GM12878 (cell line): ENCODE results near the gene GADL1. TPM values are rescaled to one million over a fixed set of nuclear protein-coding genes. Genes with fewer than 3 reads are reported as not detected.

Experiments used
- ATAC-seq: fragments of 200-7000 bp; cut with Tn5 transposase; 3 replicates; pipeline ENCODE4 v1.9.1; 2020; ENCODE audit warnings: mild to moderate bottlenecking, moderate library complexity
- BruUV-seq: library from RNA; stranded (reverse); fragments of 400-500 nt; replicated peaks from 2 replicates; lab custom pipeline; 2021; lab: Mats Ljungman, UMichigan
- CTCF ChIA-PET: fragments of 300-600 bp; sonication (Branson Sonifier 250); formaldehyde crosslinking; extraction: SDS; loops from one replicate; lab custom pipeline; 2021; ENCODE audit warnings: inconsistent platforms; lab: Yijun Ruan, JAX
- POLR2A ChIA-PET: fragments of 350-600 bp; formaldehyde crosslinking; extraction: SDS; loops from one replicate; lab custom pipeline; 2021; ENCODE audit warnings: inconsistent platforms; lab: Charles Lee
- RAD21 ChIA-PET: fragments of 300-600 bp; sonication (Branson Sonifier 250); formaldehyde crosslinking; loops from one replicate; lab custom pipeline; 2023; ENCODE audit warnings: antibody characterized with exemption; ENCODE audit not compliant: unreplicated experiment; lab: Charles Lee
- SMC1A ChIA-PET: fragments of 300-600 bp; sonication (Branson Sonifier 250); formaldehyde crosslinking; loops from one replicate; lab custom pipeline; 2023; ENCODE audit not compliant: unreplicated experiment, uncharacterized antibody; lab: Charles Lee
- DNase-seq: peaks from one replicate; pipeline ENCODE4 v3.0.0-alpha.2; 2011; ENCODE audit warnings: low read depth, low spot score
- FAIRE-seq: peaks from 3 replicates; lab custom pipeline; 2011; peaks lifted over from hg19 to GRCh38; lab: Jason Lieb, UNC
- H2AFZ ChIP-seq: 2 replicates; pipeline ENCODE4 v1.6.0; 2011; ENCODE audit warnings: low read depth, low read length, control low read depth; ENCODE audit not compliant: control insufficient read depth
- H3K27ac ChIP-seq: 2 replicates; pipeline ENCODE4 v1.5.1; 2011; ENCODE audit warnings: control low read depth; ENCODE audit not compliant: control insufficient read depth, insufficient read depth
- H3K27me3 ChIP-seq, 2 experiments: replicated peaks in 1 of 2; 2 replicates each; pipeline versions ENCODE4 v1.6.0 to v1.6.1; 2011; ENCODE audit warnings: low read length in 1 of 2; ENCODE audit not compliant: control insufficient read depth in 2 of 2, insufficient read depth in 2 of 2
- H3K36me3 ChIP-seq, 2 experiments: 2 replicates each; pipeline ENCODE4 v1.5.1; 2011; ENCODE audit warnings: low read length in 1 of 2; ENCODE audit not compliant: control insufficient read depth in 2 of 2, insufficient read depth in 2 of 2
- H3K4me1 ChIP-seq: 2 replicates; pipeline ENCODE4 v1.6.1; 2011; ENCODE audit warnings: mild to moderate bottlenecking, low read length, moderate library complexity, mixed read lengths; ENCODE audit not compliant: control insufficient read depth, insufficient read depth
- H3K4me2 ChIP-seq: 2 replicates; pipeline ENCODE4 v1.6.0; 2011; ENCODE audit warnings: control low read depth; ENCODE audit not compliant: control insufficient read depth, insufficient read depth
- H3K4me3 ChIP-seq: fragments of 200-600 bp; sonication (generic); 2 replicates; pipeline ENCODE4 v1.5.1; 2016
- H3K79me2 ChIP-seq: 2 replicates; pipeline ENCODE4 v1.6.0; 2011; ENCODE audit warnings: low read length; ENCODE audit not compliant: control insufficient read depth, insufficient read depth
- H3K9ac ChIP-seq: 2 replicates; pipeline ENCODE4 v1.8.0; 2011; ENCODE audit warnings: low read length, control low read depth, mixed read lengths; ENCODE audit not compliant: control insufficient read depth, insufficient read depth
- H3K9me3 ChIP-seq: replicated peaks from 3 replicates; pipeline ENCODE4 v1.5.1; 2011; ENCODE audit warnings: mild to moderate bottlenecking, low read length; ENCODE audit not compliant: control insufficient read depth, insufficient read depth
- H4K20me1 ChIP-seq: 2 replicates; pipeline ENCODE4 v1.6.0; 2011; ENCODE audit not compliant: control insufficient read depth, insufficient read depth
- ATF7 ChIP-seq: fragments of 450-650 bp; IDR thresholded peaks from 2 replicates; pipeline ENCODE4 v1.6.1; 2016; ENCODE audit warnings: low read depth, mild to moderate bottlenecking
- BRCA1 ChIP-seq: IDR thresholded peaks from 2 replicates; pipeline ENCODE4 v1.6.1; 2011; ENCODE audit warnings: low read depth, low read length, improper control_type of control experiment
- CBX5 ChIP-seq: sonication (generic); IDR thresholded peaks from 2 replicates; pipeline ENCODE4 v1.6.1; 2016; ENCODE audit warnings: low read depth, moderate library complexity, mild to moderate bottlenecking, inconsistent platforms
- CHD4 ChIP-seq: fragments of 200-600 bp; sonication (generic); IDR thresholded peaks from 2 replicates; pipeline ENCODE4 v1.6.1; 2016; ENCODE audit warnings: mild to moderate bottlenecking
- CTCF ChIP-seq, 3 experiments: IDR thresholded peaks in 2 of 3; conservative IDR thresholded peaks in 1 of 3; 2 replicates each; pipeline ENCODE4 v1.5.1; 2011; ENCODE audit warnings: low read depth in 3 of 3, low read length in 3 of 3, mild to moderate bottlenecking in 3 of 3, control low read depth in 2 of 3, moderate library complexity in 2 of 3, inconsistent platforms in 1 of 3, mixed read lengths in 1 of 3; ENCODE audit not compliant: control insufficient read depth in 2 of 3, insufficient read depth in 1 of 3; ENCODE audit errors: extremely low read depth in 1 of 3
- EED ChIP-seq: sonication (generic); IDR thresholded peaks from 2 replicates; pipeline ENCODE4 v1.6.1; 2016; ENCODE audit warnings: antibody characterized with exemption, low read depth
- IRF3 ChIP-seq: fragments of 450-650 bp; IDR thresholded peaks from 2 replicates; pipeline ENCODE4 v1.6.1; 2014; ENCODE audit warnings: mild to moderate bottlenecking
- KAT2A ChIP-seq: conservative IDR thresholded peaks from 2 replicates; pipeline ENCODE4 v1.6.1; 2011; ENCODE audit warnings: low read depth, low read length; ENCODE audit not compliant: control insufficient read depth
- KLF5 ChIP-seq: fragments of 450-650 bp; IDR thresholded peaks from 2 replicates; pipeline ENCODE4 v1.6.1; 2014; ENCODE audit warnings: mild to moderate bottlenecking; ENCODE audit not compliant: partially characterized antibody
- MLLT1 ChIP-seq: fragments of 450-650 bp; IDR thresholded peaks from 2 replicates; pipeline ENCODE4 v1.6.1; 2016; ENCODE audit warnings: mild to moderate bottlenecking
- RAD21 ChIP-seq: IDR thresholded peaks from 2 replicates; pipeline ENCODE4 v1.6.1; 2011; ENCODE audit warnings: mild to moderate bottlenecking, low read depth, low read length, moderate library complexity; ENCODE audit not compliant: insufficient read depth
- WGBS: methylation state at CpG from one replicate; pipeline ENCODE4 v1.1.6; 2016; ENCODE audit warnings: low lambda C conversion rate; ENCODE audit not compliant: insufficient replicate concordance, insufficient coverage; ENCODE audit errors: missing lambda C conversion rate; 5-methylcytosine and 5-hydroxymethylcytosine counted together
- in situ Hi-C: fragments of 300-500 bp; cut with MboI; formaldehyde crosslinking; loops from 9 replicates; pipeline ENCODE4 v1.14.3; 2018; ENCODE audit warnings: mixed read lengths
- intact Hi-C: fragments of 100-400 bp; cut with micrococcal nuclease; formaldehyde crosslinking; loops from one replicate; pipeline ENCODE4 v1.14.2; 2022; ENCODE audit not compliant: unreplicated experiment
- polyA plus RNA-seq, 11 experiments: library from polyadenylated mRNA; depleted of rRNA in 4 of 11; unstranded in 6 of 11; stranded (reverse) in 5 of 11; fragments of >200 nt; fragmentation: Nextera tagmentation in 4 of 11; fragmentation: Illumina TruSeq in 1 of 11; extraction: Ambion mirVana in 4 of 11; extraction: Trizol in 1 of 11; gene quantifications; 1 replicate in 1 of 11; 2 replicates in 10 of 11; pipeline versions ENCODE4 v1.2.1 to v1.2.3, GENCODE V29; 2011 to 2016; ENCODE audit warnings: inconsistent platforms in 2 of 11, missing spikeins in 2 of 11, low read depth in 1 of 11
- total RNA-seq, 4 experiments: library from RNA; depleted of rRNA in 3 of 4; stranded (reverse); fragments of >200 nt in 3 of 4; fragmentation: Illumina TruSeq in 1 of 4; extraction: Trizol in 1 of 4; gene quantifications; 2 replicates each; pipeline versions ENCODE4 v1.2.1 to v1.2.3, GENCODE V29; 2013 to 2021
- TF ChIP-seq, protein P1 (sequence below): fragments of 450-650 bp; conservative IDR thresholded peaks from 2 replicates; pipeline ENCODE4 v1.6.1; 2017; ENCODE audit warnings: mild to moderate bottlenecking, moderate library complexity

The GADL1 gene
- total and polyA plus RNA-seq, 10 of the 15 experiments (the other 5 are each of a cell fraction or from before 2014, with no cell fraction given), result 0.04 TPM; not detected in 9

- BruUV-seq, result no TSS peak
- no peaks in the 10 kb centered on the region; a peak in 1 of 4 replicates for H3K27me3 ChIP-seq
- no peak for DNase-seq
- no peak overlapping the region for H3K4me3 ChIP-seq
- no peak overlapping the region for H2AFZ ChIP-seq
- H3K4me1 ChIP-seq, result no peaks in the 10 kb centered on the region
- no peaks in the 10 kb centered on the region for H3K9me3 ChIP-seq
- intact Hi-C loops (no loop called here), in situ Hi-C loops (no loop called here)
- no peak overlapping the region for H3K9ac ChIP-seq
- ChIA-PET RAD21 (no interaction called here), SMC1A (interaction anchor here (1.4 to 1.5 kb wide), 2 partner anchors 11 to 20 kb away, joined by 3 to 5 read pairs; no protein-coding TSS in a partner anchor), POLR2A (no interaction called here), CTCF (no interaction called here)
- no peak overlapping the region for H3K27ac ChIP-seq
- TF ChIP-seq KLF5, result no peak
- no peaks in the 10 kb centered on the region for H3K79me2 ChIP-seq
- no peak overlapping the region for H3K4me2 ChIP-seq
- FAIRE-seq, result no peak
- WGBS, result 5% methylated on average over 1 of the region's 1 CpG
- no peak for ATAC-seq
- no peaks in the 10 kb centered on the region for H3K36me3 ChIP-seq
- H4K20me1 ChIP-seq, result no peaks in the 10 kb centered on the region
Measured at GRCh38 chr3:30723211-30723610, 171.2 kb downstream of the GADL1 start.

GRCh38 chr3:30721314-30721634, 173.2 kb downstream of the GADL1 start:
- H3K27me3 ChIP-seq, result no peaks in the 10 kb centered on the region; a peak in 1 of 4 replicates
- ChIA-PET RAD21 (no interaction called here), POLR2A (no interaction called here), CTCF (no interaction called here), SMC1A (no interaction called here)
- no peak overlapping the region for H3K27ac ChIP-seq
- no peaks in the 10 kb centered on the region for H4K20me1 ChIP-seq
- DNase-seq, result no peak
- in situ Hi-C loops, result no loop called here
- no peak for FAIRE-seq
- no peak overlapping the region for H3K4me2 ChIP-seq
- no peaks in the 10 kb centered on the region for H3K4me1 ChIP-seq
- no peaks in the 10 kb centered on the region for H3K79me2 ChIP-seq
- no peaks in the 10 kb centered on the region for H3K9me3 ChIP-seq
- BruUV-seq, result no TSS peak
- 23% methylated on average over 2 of the region's 2 CpGs for WGBS
- no peak overlapping the region for H2AFZ ChIP-seq
- intact Hi-C loops, result no loop called here
- no peak overlapping the region for H3K9ac ChIP-seq
- no peaks in the 10 kb centered on the region for H3K36me3 ChIP-seq
- no peak for ATAC-seq
- H3K4me3 ChIP-seq, result no peak overlapping the region
- TF ChIP-seq, protein P1, sequence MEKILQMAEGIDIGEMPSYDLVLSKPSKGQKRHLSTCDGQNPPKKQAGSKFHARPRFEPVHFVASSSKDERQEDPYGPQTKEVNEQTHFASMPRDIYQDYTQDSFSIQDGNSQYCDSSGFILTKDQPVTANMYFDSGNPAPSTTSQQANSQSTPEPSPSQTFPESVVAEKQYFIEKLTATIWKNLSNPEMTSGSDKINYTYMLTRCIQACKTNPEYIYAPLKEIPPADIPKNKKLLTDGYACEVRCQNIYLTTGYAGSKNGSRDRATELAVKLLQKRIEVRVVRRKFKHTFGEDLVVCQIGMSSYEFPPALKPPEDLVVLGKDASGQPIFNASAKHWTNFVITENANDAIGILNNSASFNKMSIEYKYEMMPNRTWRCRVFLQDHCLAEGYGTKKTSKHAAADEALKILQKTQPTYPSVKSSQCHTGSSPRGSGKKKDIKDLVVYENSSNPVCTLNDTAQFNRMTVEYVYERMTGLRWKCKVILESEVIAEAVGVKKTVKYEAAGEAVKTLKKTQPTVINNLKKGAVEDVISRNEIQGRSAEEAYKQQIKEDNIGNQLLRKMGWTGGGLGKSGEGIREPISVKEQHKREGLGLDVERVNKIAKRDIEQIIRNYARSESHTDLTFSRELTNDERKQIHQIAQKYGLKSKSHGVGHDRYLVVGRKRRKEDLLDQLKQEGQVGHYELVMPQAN, result no peak
- TF ChIP-seq CHD4 (no peak), EED (no peak), MLLT1 (no peak), CTCF (IDR thresholded peaks at IDR 0.05 in 2 of 3, conservative IDR thresholded peaks at IDR 0.05 in 1 of 3; ENCODE audit: control insufficient read depth in 2 of 3, extremely low read depth in 1 of 3, insufficient read depth in 1 of 3, low read depth in 3 of 3, low read length in 3 of 3) (no peak), IRF3 (no peak), ATF7 (no peak), RAD21 (no peak), BRCA1 (no peak), KAT2A (no peak), CBX5 (no peak)
